Measurements from ENCODE around the gene GTPBP10.
"Not testable (repeated sequence)": the region's sequence is repeated elsewhere in the genome, so short reads cannot be mapped to it uniquely, and the experiment has no call there.

GTPBP10 gene

GRCh38 chr7:90346336-90347125 lies at the start of gene GTPBP10:
Gene GTPBP10 (plus strand): TSS chr7:90346716. CDS start chr7:90346742, 26 bp downstream.
- peak; percentile 95 for DNase-seq

GRCh38 chr7:90298145-90299038 lies 48.1 kb upstream of the GTPBP10 start:
- no peak for DNase-seq

- no peak for DNase-seq
These were observed 43.3 kb upstream of the GTPBP10 start for GRCh38 chr7:90303241-90303640.

- DNase-seq, result no peak
These were observed 36.6 kb upstream of the GTPBP10 start for GRCh38 chr7:90309872-90310271.

- no peak for DNase-seq
These were observed 35.3 kb upstream of the GTPBP10 start for GRCh38 chr7:90311175-90311574.

- DNase-seq, result no peak
These were observed 33.8 kb upstream of the GTPBP10 start for GRCh38 chr7:90312745-90313144.

- no peak for DNase-seq
These were observed 32.6 kb upstream of the GTPBP10 start for GRCh38 chr7:90313907-90314306.

GRCh38 chr7:90320014-90320413 lies 26.5 kb upstream of the GTPBP10 start:
- no peak for DNase-seq

- DNase-seq, result no peak
These were observed 26.1 kb upstream of the GTPBP10 start for GRCh38 chr7:90320418-90320800.

- no peak for DNase-seq
These were observed 25.6 kb upstream of the GTPBP10 start, which contains the start of gene FAM237B for GRCh38 chr7:90320801-90321494. Gene FAM237B (minus strand): TSS chr7:90321304. CDS start chr7:90319748, 1,556 bp downstream.

- no peak for DNase-seq
These were observed 23.7 kb upstream of the GTPBP10 start for GRCh38 chr7:90322837-90323236.

GRCh38 chr7:90326500-90326899 lies 20.0 kb upstream of the GTPBP10 start:
- DNase-seq, result no peak

GRCh38 chr7:90334193-90334843 lies 12.2 kb upstream of the GTPBP10 start:
- DNase-seq, result no peak

- DNase-seq, result not testable (repeated sequence)
These were observed 11.6 kb upstream of the GTPBP10 start for GRCh38 chr7:90334926-90335325.

- DNase-seq, result no peak
These were observed 9.4 kb upstream of the GTPBP10 start for GRCh38 chr7:90337106-90337505.

- no peak for DNase-seq
These were observed 1.5 kb upstream of the GTPBP10 start for GRCh38 chr7:90345016-90345415.

GRCh38 chr7:90345595-90346335 lies 751 bp upstream of the GTPBP10 start:
- no peak for DNase-seq

GRCh38 chr7:90347759-90348158 lies 1.2 kb downstream of the GTPBP10 start:
- DNase-seq, result no peak

- DNase-seq, result no peak
These were observed 2.8 kb downstream of the GTPBP10 start for GRCh38 chr7:90349305-90349704.

- DNase-seq, result not testable (repeated sequence)
These were observed 3.5 kb downstream of the GTPBP10 start for GRCh38 chr7:90350032-90350431.

- DNase-seq, result no peak
These were observed 5.5 kb downstream of the GTPBP10 start for GRCh38 chr7:90351987-90352386.

- DNase-seq, result no peak
These were observed 36.9 kb downstream of the GTPBP10 start for GRCh38 chr7:90383422-90383821.
